SK-N-SH (cell line): Measurements from ENCODE around the gene GATA2. TPM values are rescaled to one million over a fixed set of nuclear protein-coding genes. Genes with fewer than 3 reads are reported as not detected.

Experiments
- CTCF ChIA-PET: fragments of 300-600, 350-600 bp; formaldehyde crosslinking; extraction: SDS; loops from one replicate; lab custom pipeline; 2021; lab: Yijun Ruan, JAX
- POLR2A ChIA-PET: fragments of 350-600 bp; sonication (Branson Sonifier 250); formaldehyde crosslinking; extraction: SDS; loops from one replicate; lab custom pipeline; 2020; ENCODE audit warnings: antibody characterized with exemption, inconsistent platforms; lab: Yijun Ruan, JAX
- DNase-seq: peaks from one replicate; pipeline ENCODE4 v3.0.0; 2012
- H2AFZ ChIP-seq: fragments of 200-600 bp; sonication (generic); 2 replicates; pipeline ENCODE4 v1.8.1; 2016; ENCODE audit warnings: antibody characterized with exemption, mild to moderate bottlenecking, low read depth
- H3F3A ChIP-seq: fragments of 200-600 bp; sonication (generic); replicated peaks from 2 replicates; pipeline ENCODE3; 2016; ENCODE audit warnings: antibody characterized with exemption, mild to moderate bottlenecking; ENCODE audit not compliant: insufficient read depth
- H3K27ac ChIP-seq, 2 experiments: fragments of 200-500 bp in 1 of 2; fragments of 200-600 bp in 1 of 2; sonication (Bioruptor generic) in 1 of 2; sonication (generic), shearing (Covaris generic) in 1 of 2; 2 replicates each; pipeline versions ENCODE4 v1.5.1 to v1.6.1; 2014 to 2016; ENCODE audit warnings: low read depth in 2 of 2, inconsistent platforms in 1 of 2, low read length in 1 of 2, mild to moderate bottlenecking in 1 of 2, mixed read lengths in 1 of 2
- H3K27me3 ChIP-seq: fragments of 200-600 bp; sonication (generic), shearing (Covaris generic); 2 replicates; pipeline ENCODE4 v1.6.1; 2016; ENCODE audit warnings: mixed run types; ENCODE audit not compliant: insufficient read depth
- H3K36me3 ChIP-seq, 2 experiments: fragments of 200-500 bp in 1 of 2; fragments of 200-600 bp in 1 of 2; sonication (Bioruptor generic) in 1 of 2; sonication (generic) in 1 of 2; replicated peaks in 1 of 2; 2 replicates each; pipeline versions ENCODE3 to v1.5.1; 2014 to 2016; ENCODE audit warnings: low read length in 1 of 2, mild to moderate bottlenecking in 1 of 2; ENCODE audit not compliant: insufficient read depth in 2 of 2, control insufficient read depth in 1 of 2
- H3K4me1 ChIP-seq, 2 experiments: fragments of 200-500 bp in 1 of 2; fragments of 200-600 bp in 1 of 2; sonication (Bioruptor generic) in 1 of 2; sonication (generic), shearing (Covaris generic) in 1 of 2; 2 replicates each; pipeline versions ENCODE4 v1.5.1 to v1.6.1; 2014 to 2016; ENCODE audit warnings: low read depth in 1 of 2, low read length in 1 of 2, mixed run types in 1 of 2; ENCODE audit not compliant: insufficient read depth in 2 of 2, control insufficient read depth in 1 of 2
- H3K4me2 ChIP-seq: fragments of 200-600 bp; sonication (generic), shearing (Covaris generic); 2 replicates; pipeline ENCODE4 v1.6.1; 2017; ENCODE audit warnings: mixed run types
- H3K4me3 ChIP-seq, 2 experiments: fragments of 200-500 bp in 1 of 2; fragments of 200-600 bp in 1 of 2; sonication (Bioruptor generic) in 1 of 2; sonication (generic), shearing (Covaris generic) in 1 of 2; 2 replicates each; pipeline versions ENCODE4 v1.5.1 to v1.8.1; 2014 to 2016; ENCODE audit warnings: low read depth in 2 of 2, inconsistent platforms in 1 of 2, low read length in 1 of 2, mild to moderate bottlenecking in 1 of 2, mixed read lengths in 1 of 2, moderate library complexity in 1 of 2
- H3K79me2 ChIP-seq: fragments of 200-600 bp; sonication (generic); 2 replicates; pipeline ENCODE4 v1.8.1; 2017; ENCODE audit warnings: mild to moderate bottlenecking; ENCODE audit not compliant: insufficient read depth
- H3K9ac ChIP-seq: fragments of 200-600 bp; sonication (generic); 2 replicates; pipeline ENCODE4 v1.6.1; 2017; ENCODE audit warnings: mixed run types
- H3K9me2 ChIP-seq: fragments of 200-600 bp; sonication (generic); 2 replicates; pipeline ENCODE4 v1.6.1; 2017; ENCODE audit warnings: mixed run types
- H3K9me3 ChIP-seq: fragments of 200-600 bp; sonication (generic); 2 replicates; pipeline ENCODE4 v1.6.1; 2017; ENCODE audit warnings: mixed run types, mild to moderate bottlenecking, moderate library complexity
- H4K20me1 ChIP-seq: fragments of 200-600 bp; sonication (generic); 2 replicates; pipeline ENCODE4 v1.6.1; 2017; ENCODE audit warnings: mild to moderate bottlenecking, mixed run types; ENCODE audit not compliant: insufficient read depth
- CHD2 ChIP-seq: fragments of 150-350 bp; IDR thresholded peaks from 2 replicates; pipeline ENCODE4 v1.6.1; 2018; ENCODE audit warnings: low read length; ENCODE audit not compliant: partially characterized antibody
- ELF1 ChIP-seq: IDR thresholded peaks from 2 replicates; pipeline ENCODE4 v1.4.0; 2012
- FOSL2 ChIP-seq: IDR thresholded peaks from 2 replicates; pipeline ENCODE4 v1.4.0; 2012; ENCODE audit warnings: low read depth, mild to moderate bottlenecking, moderate library complexity, borderline replicate concordance
- FOXM1 ChIP-seq: IDR thresholded peaks from 2 replicates; pipeline ENCODE4 v1.4.0; 2012; ENCODE audit warnings: low read depth, mild to moderate bottlenecking
- GABPA ChIP-seq: IDR thresholded peaks from 2 replicates; pipeline ENCODE4 v1.4.0; 2012; ENCODE audit warnings: low read depth, mild to moderate bottlenecking
- GATA2 ChIP-seq: sonication (generic); formaldehyde crosslinking; IDR thresholded peaks from 2 replicates; pipeline ENCODE4 v1.5.0; 2020; ENCODE audit warnings: mild to moderate bottlenecking, missing genetic modification reagents
- JUND ChIP-seq: IDR thresholded peaks from 2 replicates; pipeline ENCODE4 v1.4.0; 2012
- MAX ChIP-seq: IDR thresholded peaks from 2 replicates; pipeline ENCODE4 v1.4.0; 2012; ENCODE audit warnings: low read depth
- MXI1 ChIP-seq: IDR thresholded peaks from 2 replicates; pipeline ENCODE4 v1.6.1; 2012; ENCODE audit warnings: mild to moderate bottlenecking, low read depth, low read length, improper control_type of control experiment
- NFIC ChIP-seq: IDR thresholded peaks from 2 replicates; pipeline ENCODE4 v1.4.0; 2012; ENCODE audit warnings: borderline replicate concordance
- PBX3 ChIP-seq: IDR thresholded peaks from 2 replicates; pipeline ENCODE4; 2012
- REST ChIP-seq: IDR thresholded peaks from 2 replicates; pipeline ENCODE4 v1.6.1; 2012; ENCODE audit warnings: mild to moderate bottlenecking, low read depth, low read length, moderate library complexity
- RFX5 ChIP-seq: IDR thresholded peaks from 2 replicates; pipeline ENCODE4 v1.6.1; 2012; ENCODE audit warnings: mild to moderate bottlenecking, improper control_type of control experiment, low read length
- USF1 ChIP-seq: IDR thresholded peaks from 2 replicates; pipeline ENCODE4 v1.4.0; 2012; ENCODE audit warnings: low read depth, borderline replicate concordance
- ZBTB33 ChIP-seq: IDR thresholded peaks from 2 replicates; pipeline ENCODE4 v1.4.0; 2012; ENCODE audit warnings: low read depth, borderline replicate concordance
- WGBS: methylation state at CpG from one replicate; pipeline ENCODE4 v1.1.6; 2017; ENCODE audit warnings: low lambda C conversion rate; 5-methylcytosine and 5-hydroxymethylcytosine counted together
- polyA plus RNA-seq, 3 experiments: library from polyadenylated mRNA; depleted of rRNA; stranded (reverse); fragments of >200 nt; gene quantifications; 2 replicates each; pipeline ENCODE4 v1.2.3, GENCODE V29; 2012

Gene GATA2
- polyA plus RNA-seq, 1 of the 3 experiments (the other 2 are of a cell fraction), result 5.5 TPM

GRCh38 chr3:128432971-128433836 lies 59.8 kb downstream of the GATA2 start:
- ChIA-PET CTCF (interaction anchor here (1.0 to 1.8 kb wide), 2 partner anchors 25 to 152 kb away, joined by 3 to 8 read pairs; no protein-coding TSS in a partner anchor), POLR2A (interaction anchor here (0.6 to 1.4 kb wide), 2 partner anchors 25 to 41 kb away, joined by 3 to 8 read pairs; no protein-coding TSS in a partner anchor)
- H2AFZ ChIP-seq, result no peak overlapping the region
- no peak overlapping the region for H3K9ac ChIP-seq
- no peak overlapping the region for H3K4me2 ChIP-seq
- H3K4me1 ChIP-seq, result peaks cover 0 to 53% of the 10 kb centered on the region in 2 experiments; a peak in 1 of 4 replicates
- no peaks in the 10 kb centered on the region for H4K20me1 ChIP-seq
- H3K27me3 ChIP-seq, result no peaks in the 10 kb centered on the region
- H3K36me3 ChIP-seq, result no peaks in the 10 kb centered on the region
- no peak overlapping the region for H3K27ac ChIP-seq
- no peaks in the 10 kb centered on the region for H3K9me2 ChIP-seq
- no peak overlapping the region for H3K4me3 ChIP-seq
- peaks cover 3% of the 10 kb centered on the region for H3F3A ChIP-seq
- 82% methylated on average over 31 of the region's 53 CpGs for WGBS
- TF ChIP-seq MXI1 (no peak), ELF1 (no peak), RFX5 (no peak), NFIC (no peak), USF1 (no peak), JUND (no peak), CHD2 (no peak), FOSL2 (no peak), REST (no peak), MAX (no peak), PBX3 (no peak), ZBTB33 (no peak), GABPA (no peak), FOXM1 (no peak), GATA2 (CRISPR knock-in tag) (no peak)
- no peaks in the 10 kb centered on the region for H3K9me3 ChIP-seq
- no peaks in the 10 kb centered on the region for H3K79me2 ChIP-seq
- peak; percentile 49 for DNase-seq
